GM12872 (cell line): Measurements from ENCODE around the gene TRMT2A.

Source experiments
- TF ChIP-seq, protein P1 (sequence below): IDR thresholded peaks from 3 replicates; pipeline ENCODE4 v1.5.1; 2011; ENCODE audit warnings: low read depth, mild to moderate bottlenecking, low read length, moderate library complexity; ENCODE audit not compliant: insufficient read depth

Gene TRMT2A

DNA sequence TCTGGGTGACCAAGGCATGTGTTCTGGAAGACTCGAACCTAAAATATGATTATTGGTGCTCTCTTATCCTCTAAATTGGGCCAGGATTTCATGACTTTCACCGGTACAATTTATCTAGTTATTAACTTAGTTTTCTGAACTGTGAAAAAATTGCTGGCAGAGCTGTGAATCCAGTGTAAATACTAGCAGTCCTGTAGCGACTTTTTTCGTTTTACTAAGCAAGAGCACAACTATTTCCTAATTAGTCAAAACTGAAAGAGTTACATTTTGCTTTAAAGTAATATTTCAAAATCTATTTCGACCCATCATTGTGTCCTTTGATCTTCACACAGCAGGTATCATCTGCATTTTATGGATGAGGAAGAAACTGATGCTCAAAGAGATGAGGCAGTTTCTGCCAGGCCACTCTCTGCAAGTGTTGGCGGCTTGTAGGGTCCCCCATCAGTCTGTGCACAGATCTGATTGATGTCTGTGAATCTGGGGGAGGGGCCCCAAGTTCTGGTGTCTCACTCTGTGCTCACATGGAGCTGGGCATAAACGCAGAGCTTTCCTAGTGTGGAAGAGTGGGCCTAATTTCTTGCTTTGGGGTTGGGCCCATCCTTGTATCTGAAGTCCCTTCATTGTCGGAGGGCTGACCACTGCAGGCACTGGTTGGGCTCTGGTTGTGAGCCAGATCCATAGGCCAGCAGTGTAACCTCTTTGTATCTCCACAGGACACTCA is 1.4 kb upstream of the TRMT2A start:
- TF ChIP-seq, protein P1, sequence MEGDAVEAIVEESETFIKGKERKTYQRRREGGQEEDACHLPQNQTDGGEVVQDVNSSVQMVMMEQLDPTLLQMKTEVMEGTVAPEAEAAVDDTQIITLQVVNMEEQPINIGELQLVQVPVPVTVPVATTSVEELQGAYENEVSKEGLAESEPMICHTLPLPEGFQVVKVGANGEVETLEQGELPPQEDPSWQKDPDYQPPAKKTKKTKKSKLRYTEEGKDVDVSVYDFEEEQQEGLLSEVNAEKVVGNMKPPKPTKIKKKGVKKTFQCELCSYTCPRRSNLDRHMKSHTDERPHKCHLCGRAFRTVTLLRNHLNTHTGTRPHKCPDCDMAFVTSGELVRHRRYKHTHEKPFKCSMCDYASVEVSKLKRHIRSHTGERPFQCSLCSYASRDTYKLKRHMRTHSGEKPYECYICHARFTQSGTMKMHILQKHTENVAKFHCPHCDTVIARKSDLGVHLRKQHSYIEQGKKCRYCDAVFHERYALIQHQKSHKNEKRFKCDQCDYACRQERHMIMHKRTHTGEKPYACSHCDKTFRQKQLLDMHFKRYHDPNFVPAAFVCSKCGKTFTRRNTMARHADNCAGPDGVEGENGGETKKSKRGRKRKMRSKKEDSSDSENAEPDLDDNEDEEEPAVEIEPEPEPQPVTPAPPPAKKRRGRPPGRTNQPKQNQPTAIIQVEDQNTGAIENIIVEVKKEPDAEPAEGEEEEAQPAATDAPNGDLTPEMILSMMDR = no peak

DNA sequence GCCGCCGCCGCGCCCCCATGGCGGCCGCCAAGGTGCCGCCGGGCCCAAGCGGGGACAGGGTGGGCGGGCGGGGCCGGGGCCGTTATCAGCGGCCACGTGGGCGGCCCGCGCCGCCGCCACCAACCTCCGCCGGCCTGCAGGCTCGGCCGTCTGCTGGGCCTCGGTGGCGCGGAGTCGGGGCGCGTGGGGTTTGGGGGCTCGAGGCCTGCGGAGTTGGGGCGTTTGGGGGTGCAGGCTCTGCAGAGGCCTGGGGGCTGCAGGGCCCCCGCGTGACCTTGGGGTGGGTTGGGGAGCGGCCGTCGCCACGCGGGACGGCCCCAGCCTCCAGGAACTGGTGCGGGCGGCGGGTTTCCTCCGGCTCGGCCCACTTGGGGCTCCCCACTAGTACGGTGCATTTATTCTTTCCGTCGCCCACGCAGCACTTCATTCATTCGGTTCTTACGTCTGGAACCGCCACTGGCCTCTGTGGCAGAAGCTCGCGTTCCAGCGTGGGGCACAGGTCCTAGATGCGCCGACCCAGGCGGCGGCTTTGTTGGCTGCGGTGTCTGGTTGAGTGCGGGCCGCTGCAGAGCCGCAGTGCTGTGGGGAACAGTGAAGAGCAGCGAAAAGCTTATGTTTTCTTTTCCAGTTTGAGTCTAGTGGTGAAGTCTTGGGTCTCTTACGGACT is 740 bp upstream of the TRMT2A start:
- TF ChIP-seq, protein P1 = no peak

DNA sequence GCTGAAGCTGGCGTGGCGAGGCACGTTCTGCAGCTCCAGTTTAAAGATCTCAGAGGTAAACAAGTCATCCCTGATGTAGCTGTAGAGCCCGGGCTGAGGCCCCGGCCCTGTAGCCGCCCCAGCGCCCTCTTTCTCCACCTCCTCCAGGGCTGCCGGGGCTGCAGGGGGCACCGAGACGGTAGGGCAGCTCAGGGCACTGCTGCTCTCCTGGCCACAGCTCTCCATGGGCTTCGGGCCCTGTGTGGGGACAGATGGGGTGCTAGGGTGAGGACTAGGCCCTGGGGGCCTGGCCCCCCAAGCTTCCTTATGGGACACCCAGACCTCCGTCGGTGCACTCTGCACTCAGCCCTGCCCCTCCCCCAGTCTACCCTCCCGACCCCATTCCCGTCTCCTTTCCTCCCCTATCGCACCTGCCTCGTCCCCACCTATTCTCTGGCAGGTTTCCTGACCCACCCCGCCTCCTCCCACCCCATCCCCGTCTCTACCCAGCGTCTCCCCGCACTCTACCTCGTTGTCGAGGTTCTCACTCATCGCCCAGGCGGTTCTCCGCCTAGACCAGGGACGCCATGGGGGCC is 563 bp downstream of the TRMT2A start:
- TF ChIP-seq, protein P1 = no peak

DNA sequence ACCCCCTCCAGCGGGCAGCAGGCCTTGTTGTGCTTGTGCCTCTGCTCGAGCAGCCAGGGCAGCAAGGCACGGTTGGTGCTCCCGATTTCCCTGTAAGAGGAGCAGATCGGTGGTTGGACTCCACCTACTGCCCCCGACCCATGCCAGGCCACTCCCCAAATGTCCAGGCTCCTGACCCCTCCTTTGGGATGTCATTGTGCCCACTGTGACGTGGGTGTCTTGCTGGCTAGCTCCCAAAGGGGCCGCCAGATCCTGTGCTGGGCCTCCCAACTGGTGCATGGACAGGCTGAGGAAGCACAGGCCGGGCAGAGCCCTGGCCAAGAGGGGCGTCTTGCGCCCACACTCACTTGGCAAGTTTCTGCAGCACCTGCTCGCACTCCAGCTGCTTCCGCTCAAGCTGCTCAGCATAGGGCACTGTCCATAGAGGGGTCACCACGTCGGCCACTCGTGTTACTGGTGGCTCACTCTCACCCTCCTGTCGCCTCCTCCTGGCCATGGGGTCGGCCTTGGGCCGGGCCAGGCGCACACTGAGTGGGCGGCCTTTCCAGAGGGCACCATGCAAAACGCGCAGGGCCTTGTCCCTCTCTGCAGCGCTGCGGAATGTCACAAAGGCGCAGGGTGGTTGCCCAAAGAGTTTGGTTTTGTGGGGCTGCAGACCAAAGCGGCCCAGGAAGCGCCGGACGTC is 1.2 kb downstream of the TRMT2A start, which contains the start of gene RANBP1:
Gene RANBP1 (plus strand): TSS at position 414 of the 685 bp plus-strand sequence. CDS start 81 bp downstream, at position 495.
- TF ChIP-seq, protein P1 = no peak

DNA sequence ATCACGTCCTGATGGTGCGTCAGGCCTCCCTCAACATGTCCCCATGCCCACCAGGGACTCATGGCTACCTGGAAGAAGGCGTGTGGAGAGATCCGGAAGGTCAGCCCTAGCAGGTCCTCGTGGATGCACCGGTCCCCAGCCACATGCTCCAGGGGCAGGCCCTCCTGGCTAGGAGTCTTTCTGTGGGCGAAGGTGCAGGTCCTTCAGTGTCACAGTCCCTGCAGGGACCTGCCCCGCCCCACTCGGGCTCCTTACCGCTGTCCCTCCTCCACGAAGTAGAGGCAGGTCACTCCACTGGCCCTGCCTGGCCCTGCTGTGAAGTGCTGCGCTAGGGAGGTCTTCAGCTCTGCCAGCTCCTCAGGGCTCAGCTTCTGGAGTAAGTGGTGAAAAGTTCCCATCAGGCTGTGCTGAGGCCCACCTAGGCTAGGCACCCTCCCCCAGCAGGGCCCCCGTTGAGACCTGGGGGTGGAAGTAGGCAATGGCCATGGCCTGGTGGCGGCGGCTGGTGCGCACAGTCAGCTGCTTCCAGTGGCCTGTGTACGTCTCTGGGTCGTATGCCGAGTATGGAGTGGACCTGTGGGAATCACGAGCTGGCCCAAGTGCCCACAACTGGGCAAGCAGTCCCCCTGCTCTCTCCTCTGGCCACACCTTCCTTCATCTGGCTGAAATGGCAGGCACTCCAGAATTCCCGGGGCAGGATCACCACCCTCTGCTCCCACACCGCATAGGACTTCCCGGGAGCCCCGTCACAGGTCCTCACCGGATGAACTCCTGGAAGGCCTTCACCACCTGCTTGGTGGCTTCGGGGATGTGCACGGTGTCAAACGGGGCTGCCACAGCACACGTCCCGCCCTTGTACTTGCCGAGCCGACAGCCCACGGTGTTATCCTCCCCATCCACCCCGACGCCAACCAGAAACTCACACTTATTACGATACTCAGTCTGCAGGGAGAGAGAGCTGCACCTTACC is 2.2 kb downstream of the TRMT2A start:
- TF ChIP-seq, protein P1 = no peak

DNA sequence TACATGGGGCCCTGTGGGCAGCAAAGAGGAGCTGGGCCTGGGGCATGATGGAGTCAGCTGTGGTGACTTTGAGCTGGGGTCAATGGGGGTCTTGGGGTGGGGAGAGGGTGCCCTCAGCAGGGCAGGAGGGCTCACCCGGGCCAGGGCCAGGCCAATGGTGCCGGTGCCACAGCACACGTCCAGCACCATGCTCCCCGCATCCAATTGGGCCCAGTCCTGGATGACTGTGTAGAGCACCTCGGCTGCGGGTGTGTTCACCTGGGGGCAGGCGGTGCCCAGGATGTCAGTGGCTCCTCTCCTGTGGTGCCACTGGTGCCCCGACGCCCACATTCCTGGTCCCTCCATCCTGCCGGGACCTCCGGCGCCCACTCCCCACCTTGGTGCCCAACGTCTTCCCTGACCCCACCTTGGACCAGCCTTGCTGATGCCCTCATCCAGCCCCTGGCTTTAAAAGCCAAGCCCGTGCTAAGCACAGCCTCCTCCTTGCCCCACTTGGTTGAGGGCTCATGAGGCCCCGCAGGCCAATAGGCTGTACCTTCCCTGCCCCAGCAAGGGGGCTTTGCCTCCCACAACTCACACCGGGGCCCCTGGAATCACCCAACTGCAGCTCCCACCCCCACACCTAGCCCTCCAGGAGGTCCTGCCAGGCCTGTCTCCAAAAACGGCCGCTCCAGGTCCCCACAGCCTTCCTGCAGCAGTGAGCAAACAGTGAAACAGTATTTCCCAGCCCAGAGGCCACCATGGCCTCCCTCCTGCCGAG is 3.3 kb downstream of the TRMT2A start:
- TF ChIP-seq, protein P1 = no peak
